Upper lobe of left lung (tissue), 6 donors: ENCODE measurements around the gene SPRR4. TPM values are rescaled to one million over a fixed set of nuclear protein-coding genes. Genes with fewer than 3 reads are reported as not detected.
"Not testable (repeated sequence)": the region's sequence is repeated elsewhere in the genome, so short reads cannot be mapped to it uniquely, and the experiment has no call there.

ENCODE experiments used
- ATAC-seq, 2 donors: fragments of 200-7000 bp; cut with Tn5 transposase; one replicate each; pipeline ENCODE4 v1.9.1; 2022; ENCODE audit warnings: mild to moderate bottlenecking in 2 of 2, moderate library complexity in 2 of 2; ENCODE audit not compliant: low FRiP score in 2 of 2
- DNase-seq, 2 donors: peaks; one replicate each; pipeline ENCODE4 v3.0.0-alpha.2; 2019 to 2020
- H3K27ac ChIP-seq, 4 donors: fragments of 200-600 bp; sonication (generic); one replicate each; pipeline ENCODE4 v1.5.1; 2016 to 2019
- H3K27me3 ChIP-seq, 4 donors: fragments of 200-600 bp; sonication (generic); one replicate each; pipeline ENCODE4 v1.5.1; 2017 to 2019
- H3K36me3 ChIP-seq, 4 donors: fragments of 200-600 bp; sonication (generic); one replicate each; pipeline ENCODE4 v1.5.1; 2016 to 2019
- H3K4me1 ChIP-seq, 4 donors: fragments of 200-600 bp; sonication (generic); one replicate each; pipeline ENCODE4 v1.5.1; 2018 to 2019
- H3K4me3 ChIP-seq, 4 donors: fragments of 200-600 bp; sonication (generic); one replicate each; pipeline ENCODE4 v1.5.1; 2017 to 2019; ENCODE audit warnings: mild to moderate bottlenecking in 2 of 4, moderate library complexity in 1 of 4
- H3K9me3 ChIP-seq, 4 donors: fragments of 200-600 bp; sonication (generic); one replicate each; pipeline ENCODE4 v1.5.1; 2018 to 2019
- EP300 ChIP-seq, 4 donors: sonication (generic); formaldehyde crosslinking; IDR thresholded peaks; one replicate each; pipeline ENCODE4 v1.5.1; 2017; ENCODE audit warnings: antibody characterized with exemption in 4 of 4, control low read depth in 2 of 4
- POLR2A ChIP-seq, 4 donors: fragments of 450-650 bp; IDR thresholded peaks; one replicate each; pipeline ENCODE4 v1.5.1; 2016 to 2017; ENCODE audit warnings: antibody characterized with exemption in 4 of 4, mild to moderate bottlenecking in 2 of 4
- POLR2AphosphoS5 ChIP-seq, 2 donors: sonication (generic); formaldehyde crosslinking; IDR thresholded peaks; one replicate each; pipeline ENCODE4 v1.5.1; 2017; ENCODE audit warnings: antibody characterized with exemption in 2 of 2
- WGBS, 2 donors: methylation state at CpG; one replicate each; pipeline ENCODE4 v1.1.5; 2017 to 2018; 5-methylcytosine and 5-hydroxymethylcytosine counted together
- small RNA-seq, 4 donors: library from RNA; depleted of rRNA; stranded (forward); fragments of <200 nt; gene quantifications; one replicate each; pipeline ENCODE3, GENCODE V24; 2016
- total RNA-seq, 6 donors: library from RNA; depleted of rRNA in 4 of 6; stranded (reverse); fragments of >200 nt in 4 of 6; gene quantifications; one replicate each; pipeline versions ENCODE4 v1.1.0 to v1.2.1, GENCODE V29; 2016 to 2021
- TF ChIP-seq, protein P1 (sequence below), 6 experiments: fragments of 450-650 bp in 4 of 6; fragments of 200-600 bp in 2 of 6; sonication (generic) in 2 of 6; IDR thresholded peaks; one replicate each; pipeline ENCODE4 v1.5.1; 2016 to 2019; ENCODE audit warnings: antibody characterized with exemption in 6 of 6
- donor health status: DM: no; HTN: no; CAD: no; lungs with moderate emphysema.
- donor health status: DM: no; HTN: yes; CAD: no; lungs with severe emphysema.

SPRR4 gene
- total RNA-seq, 6 donors from 2014 or later: not detected

DNA sequence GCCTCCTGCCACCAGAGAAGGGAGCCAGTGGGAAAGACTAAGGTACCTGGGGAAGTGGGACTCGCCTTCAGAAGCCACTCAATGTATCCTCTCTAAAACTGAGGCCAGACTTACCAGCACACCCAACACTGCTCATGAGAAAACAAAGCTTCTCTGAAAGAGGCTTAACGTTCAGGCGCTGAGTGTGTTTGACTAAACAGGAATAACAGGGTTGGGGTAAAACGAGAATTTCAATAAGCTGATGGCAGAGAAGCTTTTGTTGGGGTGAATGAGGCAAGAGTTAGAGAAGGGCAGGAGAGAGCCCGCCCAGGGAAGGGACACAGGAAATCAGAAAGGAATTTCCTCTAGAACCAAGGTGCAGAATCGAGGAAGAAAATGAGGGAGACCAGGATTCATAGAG is 29.4 kb downstream of the SPRR4 start:
- Histone ChIP-seq H3K36me3 (no peaks in the 10 kb centered on the region), H3K27me3 (no peaks in the 10 kb centered on the region), H3K4me1 (no peaks in the 10 kb centered on the region), H3K27ac (no peak overlapping the region), H3K4me3 (no peak overlapping the region), H3K9me3 (no peaks in the 10 kb centered on the region)
- ATAC-seq (peak in 1 of 2 donors; percentile 39), DNase-seq (no peak)
- no peak for TF ChIP-seq POLR2A (IDR thresholded peaks at IDR 0.05)
- TF ChIP-seq POLR2AphosphoS5 (IDR thresholded peaks at IDR 0.05): no peak
- no peak for TF ChIP-seq EP300 (IDR thresholded peaks at IDR 0.05)
- TF ChIP-seq, protein P1, sequence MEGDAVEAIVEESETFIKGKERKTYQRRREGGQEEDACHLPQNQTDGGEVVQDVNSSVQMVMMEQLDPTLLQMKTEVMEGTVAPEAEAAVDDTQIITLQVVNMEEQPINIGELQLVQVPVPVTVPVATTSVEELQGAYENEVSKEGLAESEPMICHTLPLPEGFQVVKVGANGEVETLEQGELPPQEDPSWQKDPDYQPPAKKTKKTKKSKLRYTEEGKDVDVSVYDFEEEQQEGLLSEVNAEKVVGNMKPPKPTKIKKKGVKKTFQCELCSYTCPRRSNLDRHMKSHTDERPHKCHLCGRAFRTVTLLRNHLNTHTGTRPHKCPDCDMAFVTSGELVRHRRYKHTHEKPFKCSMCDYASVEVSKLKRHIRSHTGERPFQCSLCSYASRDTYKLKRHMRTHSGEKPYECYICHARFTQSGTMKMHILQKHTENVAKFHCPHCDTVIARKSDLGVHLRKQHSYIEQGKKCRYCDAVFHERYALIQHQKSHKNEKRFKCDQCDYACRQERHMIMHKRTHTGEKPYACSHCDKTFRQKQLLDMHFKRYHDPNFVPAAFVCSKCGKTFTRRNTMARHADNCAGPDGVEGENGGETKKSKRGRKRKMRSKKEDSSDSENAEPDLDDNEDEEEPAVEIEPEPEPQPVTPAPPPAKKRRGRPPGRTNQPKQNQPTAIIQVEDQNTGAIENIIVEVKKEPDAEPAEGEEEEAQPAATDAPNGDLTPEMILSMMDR (IDR thresholded peaks at IDR 0.05): no peak
- WGBS, 2 donors: 56 to 65% methylated on average over 6 of the region's 6 CpGs

DNA sequence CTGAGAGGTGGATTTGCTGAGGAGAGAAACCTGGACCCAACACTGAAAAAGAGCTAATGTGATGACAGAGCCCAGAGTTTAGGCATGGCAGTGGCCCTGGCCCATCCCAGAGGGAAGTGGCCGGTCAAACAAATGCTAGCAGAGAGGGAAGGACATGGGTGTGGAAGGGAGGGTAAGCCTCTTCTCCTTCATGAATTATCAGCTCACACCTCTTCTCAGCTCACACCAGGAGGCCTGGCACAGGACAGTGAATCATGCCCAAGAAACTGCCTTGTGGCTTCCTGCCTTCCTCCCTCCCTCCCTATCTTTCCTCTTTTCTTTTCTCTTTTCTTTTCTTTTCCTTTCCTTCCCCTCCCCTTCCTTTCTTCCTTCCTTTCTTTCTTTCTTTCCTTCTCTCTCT is 29.8 kb downstream of the SPRR4 start:
- no peaks in the 10 kb centered on the region for H3K4me1 ChIP-seq
- ATAC-seq: no peak
- no peak for DNase-seq

DNA sequence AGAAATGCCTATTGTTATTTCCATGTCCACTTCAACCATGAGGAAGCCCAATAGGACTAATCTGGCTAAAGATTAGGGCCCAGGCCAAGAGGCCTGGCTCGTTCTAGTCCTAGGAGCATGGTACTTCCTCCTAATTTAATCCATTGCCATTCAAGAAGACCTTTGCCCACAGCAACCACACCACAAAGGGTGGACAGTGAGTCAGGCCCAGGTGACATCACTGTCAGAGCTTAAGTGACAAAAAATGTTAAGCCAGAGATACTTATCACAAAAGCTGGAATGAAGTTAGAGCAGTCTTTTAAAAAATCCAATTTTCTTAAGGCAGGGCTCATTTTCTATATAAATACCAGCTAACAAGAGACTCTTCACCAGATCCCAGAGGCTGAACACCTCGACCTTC is 30.9 kb downstream of the SPRR4 start, which contains the start of gene SPRR3:
SPRR3 (plus strand) TSS at position 368 of the 400 bp plus-strand sequence. CDS start 1,272 bp downstream, outside the sequence.
- ATAC-seq: no peak
- TF ChIP-seq EP300 (IDR thresholded peaks at IDR 0.05) (no peak), POLR2AphosphoS5 (IDR thresholded peaks at IDR 0.05) (no peak), POLR2A (IDR thresholded peaks at IDR 0.05) (no peak)
- TF ChIP-seq, protein P1 (IDR thresholded peaks at IDR 0.05): no peak
- H3K4me3 ChIP-seq: no peak within 1 kb of the TSS
- no peaks in the 10 kb centered on the region for H3K4me1 ChIP-seq
- DNase-seq: no peak
- 58 to 71% methylated on average over 2 of the region's 2 CpGs for WGBS, 2 donors
- no peaks in the 10 kb centered on the region for H3K36me3 ChIP-seq
- no peaks in the 10 kb centered on the region for H3K9me3 ChIP-seq
- no peak within 1 kb of the TSS for H3K27ac ChIP-seq
- H3K27me3 ChIP-seq: no peaks in the 10 kb centered on the region

More for the DNA sequence above, 29.8 kb downstream of the SPRR4 start:
- Histone ChIP-seq H3K4me3 (no peak overlapping the region), H3K9me3 (no peaks in the 10 kb centered on the region), H3K36me3 (no peaks in the 10 kb centered on the region), H3K27me3 (no peaks in the 10 kb centered on the region), H3K27ac (no peak overlapping the region)
- TF ChIP-seq EP300 (IDR thresholded peaks at IDR 0.05): no peak
- TF ChIP-seq POLR2AphosphoS5 (IDR thresholded peaks at IDR 0.05): no peak
- TF ChIP-seq, protein P1 (IDR thresholded peaks at IDR 0.05): no peak
- TF ChIP-seq POLR2A (IDR thresholded peaks at IDR 0.05): no peak
- WGBS, 2 donors: 82 to 86% methylated on average over 1 of the region's 1 CpG

DNA sequence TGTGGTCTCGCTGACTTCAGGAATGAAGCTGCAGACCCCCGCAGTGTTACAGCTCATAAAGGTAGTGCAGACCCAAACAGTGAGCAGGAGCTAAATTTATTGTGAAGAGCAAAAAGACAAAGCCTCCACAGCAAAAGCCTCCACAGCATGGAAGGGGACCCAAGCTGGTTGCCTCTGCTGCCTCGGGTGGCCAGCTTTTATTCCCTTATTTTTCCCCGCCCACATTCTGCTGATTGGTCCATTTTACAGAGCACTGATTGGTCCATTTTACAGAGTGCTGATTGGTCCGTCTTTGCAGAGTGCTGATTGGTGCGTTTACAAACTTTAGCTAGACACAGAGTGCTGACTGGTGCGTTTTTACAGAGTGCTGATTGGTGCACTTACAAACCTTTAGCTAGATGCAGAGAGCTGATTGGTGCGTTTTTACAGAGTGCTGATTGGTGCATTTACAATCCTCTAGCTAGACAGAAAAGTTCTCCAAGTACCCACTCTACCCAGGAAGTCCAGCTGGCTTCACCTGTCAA is 40.8 kb downstream of the SPRR4 start:
- not testable (repeated sequence) for H3K9me3 ChIP-seq

DNA sequence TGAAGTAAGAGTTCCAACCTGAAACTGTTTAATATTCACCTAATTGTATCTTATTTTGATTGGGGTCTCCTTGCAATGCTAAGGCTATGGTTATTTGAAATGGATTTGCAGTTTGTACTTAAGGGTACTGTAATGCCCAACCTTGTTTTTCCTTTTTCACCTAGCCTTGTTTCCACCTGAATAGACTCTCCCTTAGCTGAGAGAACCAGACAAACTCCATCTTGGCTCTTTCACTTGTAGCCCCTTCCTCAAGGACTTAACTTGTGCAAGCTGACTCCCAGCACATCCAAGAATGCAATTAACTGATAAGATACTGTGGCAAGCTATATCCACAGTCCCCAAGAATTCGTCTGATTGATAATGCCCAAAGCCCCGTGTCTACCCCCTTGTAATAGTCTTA is 51.4 kb downstream of the SPRR4 start:
- WGBS, 2 donors: 27 to 30% methylated on average over 2 of the region's 2 CpGs
- ATAC-seq, DNase-seq: not testable (repeated sequence)

More for the DNA sequence above, 40.8 kb downstream of the SPRR4 start:
- not testable (repeated sequence) for ATAC-seq, H3K27ac ChIP-seq, H3K4me1 ChIP-seq, H3K27me3 ChIP-seq, DNase-seq, H3K4me3 ChIP-seq, H3K36me3 ChIP-seq
- 77 to 83% methylated on average over 6 to 8 of the region's 8 CpGs for WGBS, 2 donors

More for the DNA sequence above, 51.4 kb downstream of the SPRR4 start:
- H3K4me3 ChIP-seq, H3K9me3 ChIP-seq, H3K27me3 ChIP-seq, H3K36me3 ChIP-seq, H3K4me1 ChIP-seq, H3K27ac ChIP-seq: not testable (repeated sequence)

Small RNAs within 50 kb of the gene (small RNA-seq; reads per million reads assigned to genes)
- gene RF00322 (0 reads per million in 4 donors), gene SPRR1A (0 reads per million in 4 donors)

Other genes starting within 250 kb of the SPRR4 start
- gene KPRP, start 212.6 kb upstream of the SPRR4 start, total RNA-seq: not detected
- not detected for gene LCE1F, start 195.5 kb upstream of the SPRR4 start, total RNA-seq
- gene LCE1E, start 184.4 kb upstream of the SPRR4 start, total RNA-seq: not detected
- not detected for gene LCE1D, start 173.9 kb upstream of the SPRR4 start, total RNA-seq
- gene LCE1C, start 164.0 kb upstream of the SPRR4 start, total RNA-seq: not detected
- not detected for gene LCE1B, start 158.7 kb upstream of the SPRR4 start, total RNA-seq
- not detected for gene LCE1A, start 143.2 kb upstream of the SPRR4 start, total RNA-seq
- gene LCE6A, start 127.8 kb upstream of the SPRR4 start, total RNA-seq: not detected
- not detected for gene LCE7A, start 110.7 kb upstream of the SPRR4 start, total RNA-seq
- not detected for gene SMCP, start 92.3 kb upstream of the SPRR4 start, total RNA-seq
- gene IVL, start 62.1 kb upstream of the SPRR4 start, total RNA-seq: under 1 TPM in 4 of 6 donors, not detected in 2; 0.23 to 0.69 (median 0.35) TPM
- gene SPRR5, start 23.4 kb upstream of the SPRR4 start, total RNA-seq: not detected
- not detected for gene SPRR1A, start 13.4 kb downstream of the SPRR4 start, total RNA-seq
- not detected for gene SPRR3, start 31.1 kb downstream of the SPRR4 start, total RNA-seq
- gene SPRR1B, start 60.6 kb downstream of the SPRR4 start, total RNA-seq: not detected
- gene SPRR2D, start 70.5 kb downstream of the SPRR4 start, total RNA-seq: under 1 TPM in 1 of 6 donors, not detected in 5; 0.40 TPM
- gene SPRR2A, start 86.9 kb downstream of the SPRR4 start, total RNA-seq: not detected
- not detected for gene SPRR2B, start 101.0 kb downstream of the SPRR4 start, total RNA-seq
- gene SPRR2E, start 123.9 kb downstream of the SPRR4 start, total RNA-seq: not detected
- gene SPRR2F, start 142.9 kb downstream of the SPRR4 start, total RNA-seq: not detected
- gene SPRR2G, start 180.2 kb downstream of the SPRR4 start, total RNA-seq: not detected
- gene LELP1, start 232.8 kb downstream of the SPRR4 start, total RNA-seq: not detected
- not detected for gene PRR9, start 246.9 kb downstream of the SPRR4 start, total RNA-seq